HG03108 (cell line): ENCODE data around the gene ATP6V0B.
A peak's percentile ranks its signal among the peaks of the same experiment; 100 is the strongest.

Experiments
- ATAC-seq: cut with Tn5 transposase; IDR thresholded peaks from one replicate; pipeline ENCODE4 v1.9.1; 2021; ENCODE audit warnings: moderate library complexity; ENCODE audit not compliant: unreplicated experiment

ATP6V0B gene

GRCh38 chr1:43968348-43968948 lies 6.3 kb upstream of the ATP6V0B start:
- no peak for ATAC-seq

- ATAC-seq: no peak
Measured at GRCh38 chr1:43969416-43969745, 5.4 kb upstream of the ATP6V0B start.

- ATAC-seq: peak; percentile 81
Measured at GRCh38 chr1:43969746-43970466, 4.9 kb upstream of the ATP6V0B start, which contains the start of gene DPH2. Gene DPH2, plus strand, starts transcription at chr1:43970010. Its CDS starts 166 bp downstream, at chr1:43970176.

GRCh38 chr1:43970502-43970901 lies 4.3 kb upstream of the ATP6V0B start:
- ATAC-seq: no peak

GRCh38 chr1:43970911-43971310 lies 3.8 kb upstream of the ATP6V0B start:
- ATAC-seq: no peak

GRCh38 chr1:43971336-43971980 lies 3.3 kb upstream of the ATP6V0B start:
- no peak for ATAC-seq

- no peak for ATAC-seq
Measured at GRCh38 chr1:43973981-43974442, 748 bp upstream of the ATP6V0B start.

- no peak for ATAC-seq
Measured at GRCh38 chr1:43975249-43975961, 645 bp downstream of the ATP6V0B start.

GRCh38 chr1:43976045-43976444 lies 1.3 kb downstream of the ATP6V0B start:
- no peak for ATAC-seq

- ATAC-seq: no peak
Measured at GRCh38 chr1:43976890-43977289, 2.1 kb downstream of the ATP6V0B start.

GRCh38 chr1:43977376-43978263 lies 2.9 kb downstream of the ATP6V0B start:
- ATAC-seq: no peak

- no peak for ATAC-seq
Measured at GRCh38 chr1:43978264-43978550, 3.4 kb downstream of the ATP6V0B start.

GRCh38 chr1:43978551-43979260 lies 3.9 kb downstream of the ATP6V0B start, which contains the start of gene B4GALT2:
Gene B4GALT2, plus strand, starts transcription at chr1:43979210. Its CDS starts 1,951 bp downstream, at chr1:43981161.
- ATAC-seq: no peak

- no peak for ATAC-seq
Measured at GRCh38 chr1:43979261-43979527, 4.4 kb downstream of the ATP6V0B start.

GRCh38 chr1:43979528-43980254 lies 4.9 kb downstream of the ATP6V0B start:
- no peak for ATAC-seq

- ATAC-seq: no peak
Measured at GRCh38 chr1:43980255-43981134, 5.7 kb downstream of the ATP6V0B start.

GRCh38 chr1:43981135-43981491 lies 6.4 kb downstream of the ATP6V0B start:
- ATAC-seq: no peak

GRCh38 chr1:43981636-43982035 lies 6.9 kb downstream of the ATP6V0B start:
- ATAC-seq: no peak

GRCh38 chr1:43982241-43982640 lies 7.5 kb downstream of the ATP6V0B start:
- ATAC-seq: no peak
